Type B pancreatic cell (in vitro differentiated cells): Measurements from ENCODE around the gene MYO1A. TPM values are rescaled to one million over a fixed set of nuclear protein-coding genes. Genes with fewer than 3 reads are reported as not detected.

ENCODE experiments used
- DNase-seq: peaks from one replicate; pipeline ENCODE4 v3.0.0; 2021; ENCODE audit warnings: mixed read lengths; ENCODE audit not compliant: unreplicated experiment; ENCODE audit errors: extremely low spot score
- H3K27ac Mint-ChIP-seq: 2 replicates; pipeline ENCODE4 v1.8.0; 2021; ENCODE audit warnings: mild to moderate bottlenecking, mixed read lengths
- H3K27me3 Mint-ChIP-seq: 2 replicates; pipeline ENCODE4 v1.8.0; 2021; ENCODE audit warnings: mixed read lengths
- H3K36me3 Mint-ChIP-seq: 2 replicates; pipeline ENCODE4 v1.8.0; 2021; ENCODE audit warnings: mixed read lengths
- H3K4me1 Mint-ChIP-seq: one replicate; pipeline ENCODE4 v1.8.0; 2021; ENCODE audit warnings: mixed read lengths; ENCODE audit not compliant: unreplicated experiment
- H3K4me3 Mint-ChIP-seq: 2 replicates; pipeline ENCODE4 v1.8.0; 2021; ENCODE audit warnings: mild to moderate bottlenecking, mixed read lengths
- H3K9me3 Mint-ChIP-seq: 2 replicates; pipeline ENCODE4 v1.8.0; 2021; ENCODE audit warnings: mixed read lengths
- total RNA-seq: library from RNA; stranded (reverse); gene quantifications from 2 replicates; pipeline ENCODE4 v1.2.1, GENCODE V29; 2021; ENCODE audit warnings: low replicate concordance
- TF ChIP-seq, protein P1 (sequence below): fragments of 200-600 bp; sonication (generic); conservative IDR thresholded peaks from 2 replicates; pipeline ENCODE4 v1.5.0; 2021; ENCODE audit warnings: antibody characterized with exemption, mild to moderate bottlenecking

The MYO1A gene
- total RNA-seq, 1 donor from 2014 or later, result 4.3 TPM

DNA sequence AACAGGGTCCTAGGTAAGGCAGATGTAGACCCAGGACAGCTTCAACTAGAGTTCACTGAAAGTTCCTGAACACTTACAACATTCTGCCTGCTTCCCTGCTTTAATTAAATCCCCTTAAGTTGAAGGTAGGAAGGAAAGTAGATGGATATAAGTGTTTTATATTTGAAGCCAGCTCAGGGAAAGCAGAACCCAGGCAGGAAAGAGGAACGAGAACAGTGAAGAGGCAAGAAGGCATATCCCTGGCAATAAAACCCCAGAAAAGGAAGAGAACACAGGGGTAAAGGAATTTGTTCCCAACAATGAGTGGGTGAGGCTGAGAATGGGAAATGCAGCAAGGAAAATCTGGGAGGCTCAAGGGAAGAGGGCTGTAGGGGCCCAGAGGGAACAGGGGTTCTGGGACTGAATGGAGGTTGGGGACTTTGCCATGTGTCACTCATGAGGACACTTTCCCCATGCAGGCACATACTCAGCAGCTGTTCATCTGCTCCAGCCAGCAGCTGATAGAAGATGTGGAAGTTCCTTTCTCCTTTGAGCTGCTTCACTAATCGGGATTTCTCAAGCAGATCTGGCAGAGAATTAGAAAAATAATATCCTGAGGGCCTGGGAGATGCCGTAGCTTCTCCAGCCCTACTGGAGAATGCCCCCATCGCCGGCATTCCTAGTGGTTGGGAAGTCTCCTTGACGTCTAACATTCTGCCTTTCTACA is 3.7 kb downstream of the MYO1A start:
- Mint-ChIP-seq H3K4me3 (no peak overlapping the region), H3K36me3 (no peaks in the 10 kb centered on the region), H3K27ac (no peak overlapping the region), H3K9me3 (no peaks in the 10 kb centered on the region), H3K4me1 (no peaks in the 10 kb centered on the region), H3K27me3 (peaks cover 66% of the 10 kb centered on the region)
- TF ChIP-seq, protein P1, sequence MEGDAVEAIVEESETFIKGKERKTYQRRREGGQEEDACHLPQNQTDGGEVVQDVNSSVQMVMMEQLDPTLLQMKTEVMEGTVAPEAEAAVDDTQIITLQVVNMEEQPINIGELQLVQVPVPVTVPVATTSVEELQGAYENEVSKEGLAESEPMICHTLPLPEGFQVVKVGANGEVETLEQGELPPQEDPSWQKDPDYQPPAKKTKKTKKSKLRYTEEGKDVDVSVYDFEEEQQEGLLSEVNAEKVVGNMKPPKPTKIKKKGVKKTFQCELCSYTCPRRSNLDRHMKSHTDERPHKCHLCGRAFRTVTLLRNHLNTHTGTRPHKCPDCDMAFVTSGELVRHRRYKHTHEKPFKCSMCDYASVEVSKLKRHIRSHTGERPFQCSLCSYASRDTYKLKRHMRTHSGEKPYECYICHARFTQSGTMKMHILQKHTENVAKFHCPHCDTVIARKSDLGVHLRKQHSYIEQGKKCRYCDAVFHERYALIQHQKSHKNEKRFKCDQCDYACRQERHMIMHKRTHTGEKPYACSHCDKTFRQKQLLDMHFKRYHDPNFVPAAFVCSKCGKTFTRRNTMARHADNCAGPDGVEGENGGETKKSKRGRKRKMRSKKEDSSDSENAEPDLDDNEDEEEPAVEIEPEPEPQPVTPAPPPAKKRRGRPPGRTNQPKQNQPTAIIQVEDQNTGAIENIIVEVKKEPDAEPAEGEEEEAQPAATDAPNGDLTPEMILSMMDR, result no peak
- no peak for DNase-seq

DNA sequence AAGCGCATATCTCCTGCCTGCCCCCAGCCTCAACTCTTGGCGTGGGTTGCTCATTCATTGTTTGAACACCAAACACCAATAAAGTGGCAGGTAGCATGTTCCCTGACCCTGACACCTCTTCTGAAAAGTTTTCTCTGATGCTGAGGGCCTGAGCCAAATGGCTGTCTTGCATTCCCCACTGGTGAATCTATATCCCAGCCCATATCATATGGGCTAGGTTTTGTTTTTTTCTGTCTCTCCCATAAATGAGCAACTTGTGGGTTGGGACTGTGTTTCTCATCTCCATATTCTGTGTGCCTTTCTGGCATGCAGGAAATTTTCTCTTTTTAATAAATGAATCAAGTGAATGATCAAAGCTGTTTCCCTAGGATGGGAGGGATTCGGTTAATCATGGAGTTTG is 5.0 kb downstream of the MYO1A start:
- Mint-ChIP-seq H3K4me3 (no peak overlapping the region), H3K27ac (no peak overlapping the region), H3K4me1 (no peaks in the 10 kb centered on the region), H3K36me3 (no peaks in the 10 kb centered on the region), H3K27me3 (peaks cover 71% of the 10 kb centered on the region), H3K9me3 (no peaks in the 10 kb centered on the region)
- no peak for DNase-seq
- TF ChIP-seq, protein P1, result no peak

DNA sequence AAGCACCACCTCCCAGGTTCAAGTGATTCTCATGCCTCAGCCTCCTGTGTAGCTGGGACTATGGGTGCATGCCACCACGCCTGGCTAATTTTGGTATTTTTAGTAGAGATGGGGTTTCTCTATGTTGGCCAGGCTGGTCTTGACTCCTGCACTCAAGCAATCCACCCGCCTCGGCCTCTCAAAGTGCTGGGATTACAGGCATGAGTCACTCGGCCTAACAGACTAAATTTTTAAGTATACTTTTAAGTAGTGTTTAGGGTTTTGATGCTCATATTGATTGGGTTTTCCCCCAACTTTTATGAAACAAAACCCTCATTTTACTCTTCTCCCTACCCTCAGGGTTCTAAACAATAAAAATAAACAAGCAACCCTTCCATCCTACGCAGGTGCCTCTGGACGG is 5.5 kb downstream of the MYO1A start:
- H3K27ac Mint-ChIP-seq, result no peak overlapping the region
- H3K36me3 Mint-ChIP-seq, result no peaks in the 10 kb centered on the region
- H3K4me1 Mint-ChIP-seq, result no peaks in the 10 kb centered on the region
- H3K4me3 Mint-ChIP-seq, result no peak overlapping the region
- TF ChIP-seq, protein P1, result no peak
- H3K9me3 Mint-ChIP-seq, result no peaks in the 10 kb centered on the region
- peaks cover 67% of the 10 kb centered on the region for H3K27me3 Mint-ChIP-seq
- DNase-seq, result no peak

DNA sequence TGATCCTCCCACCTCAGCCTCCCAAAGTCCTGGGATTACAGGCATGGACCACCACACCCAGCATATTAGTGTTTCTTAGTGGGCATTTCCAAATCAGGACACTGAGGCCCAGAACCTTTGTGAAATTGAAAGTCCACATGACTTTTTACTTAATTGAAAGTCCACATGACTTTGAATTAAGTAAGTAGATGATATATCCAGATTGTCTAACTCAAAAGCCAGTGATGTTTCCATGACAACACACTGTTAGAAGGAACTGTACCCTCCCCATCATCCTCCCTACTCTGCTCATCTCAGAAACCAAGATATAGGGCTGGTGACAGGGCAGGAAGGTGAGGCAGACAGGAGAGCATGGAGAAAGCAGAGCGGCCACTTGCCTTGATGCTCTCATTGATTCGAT is 7.2 kb downstream of the MYO1A start:
- TF ChIP-seq, protein P1, result no peak
- Mint-ChIP-seq H3K36me3 (no peaks in the 10 kb centered on the region), H3K27me3 (peaks cover 57% of the 10 kb centered on the region)

DNA sequence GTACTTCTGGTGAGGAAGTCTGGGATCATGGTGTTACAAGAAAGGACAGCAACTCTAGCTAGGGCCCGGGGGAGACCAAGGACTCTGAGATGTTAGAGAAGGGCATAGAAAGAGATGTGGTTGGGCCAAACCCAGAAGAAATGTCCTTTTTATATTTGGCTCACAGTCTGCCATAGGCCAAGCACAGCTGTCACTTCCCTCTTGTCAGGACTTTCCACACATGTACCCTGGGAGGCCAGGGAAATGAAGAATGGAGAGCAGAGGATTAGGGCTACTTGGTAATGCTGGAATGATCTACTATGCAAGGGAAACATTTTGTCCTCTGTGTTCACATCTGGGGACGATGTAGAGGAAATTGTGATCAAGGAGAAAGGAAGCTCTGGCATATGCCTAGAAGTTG is 9.2 kb downstream of the MYO1A start:
- no peak for DNase-seq
- TF ChIP-seq, protein P1, result no peak
- Mint-ChIP-seq H3K27ac (no peak overlapping the region), H3K9me3 (no peaks in the 10 kb centered on the region), H3K36me3 (no peaks in the 10 kb centered on the region), H3K27me3 (peaks cover 37% of the 10 kb centered on the region), H3K4me1 (no peaks in the 10 kb centered on the region), H3K4me3 (no peak overlapping the region)

More for the DNA sequence above, 7.2 kb downstream of the MYO1A start:
- no peaks in the 10 kb centered on the region for H3K4me1 Mint-ChIP-seq
- no peak overlapping the region for H3K27ac Mint-ChIP-seq
- DNase-seq, result no peak
- no peak overlapping the region for H3K4me3 Mint-ChIP-seq
- H3K9me3 Mint-ChIP-seq, result no peaks in the 10 kb centered on the region
